ENCODE data around the gene STX1A. TPM values are rescaled to one million over a fixed set of nuclear protein-coding genes. Genes with fewer than 3 reads are reported as not detected.

Gene STX1A
- total and polyA plus RNA-seq, 10 donors, result 1.3 to 7.8 (median 4.6) TPM

DNA sequence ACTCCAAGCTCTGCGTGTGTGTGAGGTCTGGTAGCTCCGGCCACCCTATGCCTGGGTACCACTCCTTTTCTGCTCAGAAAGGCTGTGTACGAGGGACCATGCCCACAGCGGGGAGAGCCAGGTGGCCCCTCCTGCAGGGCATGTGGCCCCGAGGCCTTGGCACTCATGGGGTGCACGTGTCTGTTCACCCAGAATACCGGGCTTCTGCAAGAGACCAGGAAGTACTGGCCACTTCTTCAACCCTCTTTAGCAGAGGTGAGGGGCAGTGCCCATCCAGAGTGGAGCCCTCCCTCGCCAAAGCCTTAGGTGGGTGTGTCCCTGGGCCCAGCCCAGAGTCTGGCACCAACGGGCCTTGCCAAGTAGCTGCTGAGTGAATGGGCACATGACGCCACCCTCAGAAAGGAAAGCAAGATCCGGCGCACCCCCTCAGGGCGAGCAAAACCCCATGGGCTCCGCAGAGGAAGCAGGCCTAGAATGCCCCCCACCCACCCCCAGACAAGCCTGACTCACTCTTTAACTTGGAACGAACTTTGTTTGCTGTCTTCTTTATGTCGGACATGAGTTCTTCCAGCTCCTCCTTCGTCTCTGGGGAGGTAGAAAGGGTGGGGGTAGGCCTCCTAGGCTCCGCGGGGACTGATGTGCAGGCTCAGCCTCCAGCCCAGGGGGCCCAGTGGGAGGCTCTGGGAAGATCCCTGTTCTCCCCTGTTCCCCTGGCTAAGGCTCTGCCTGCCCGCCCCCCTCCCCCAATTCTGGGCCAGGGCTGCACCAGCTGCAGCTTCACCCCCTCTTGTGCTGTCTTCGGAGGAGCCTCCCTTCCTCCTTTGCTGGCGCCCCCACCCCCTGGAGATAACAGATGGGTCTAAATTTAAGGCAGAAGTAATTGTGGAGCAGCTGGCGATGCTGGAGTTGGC, 14.6 kb downstream of the STX1A start:
- intact Hi-C loops (cut with DNase I; ENCODE audit: low total_unique reads), result no loop called here

DNA sequence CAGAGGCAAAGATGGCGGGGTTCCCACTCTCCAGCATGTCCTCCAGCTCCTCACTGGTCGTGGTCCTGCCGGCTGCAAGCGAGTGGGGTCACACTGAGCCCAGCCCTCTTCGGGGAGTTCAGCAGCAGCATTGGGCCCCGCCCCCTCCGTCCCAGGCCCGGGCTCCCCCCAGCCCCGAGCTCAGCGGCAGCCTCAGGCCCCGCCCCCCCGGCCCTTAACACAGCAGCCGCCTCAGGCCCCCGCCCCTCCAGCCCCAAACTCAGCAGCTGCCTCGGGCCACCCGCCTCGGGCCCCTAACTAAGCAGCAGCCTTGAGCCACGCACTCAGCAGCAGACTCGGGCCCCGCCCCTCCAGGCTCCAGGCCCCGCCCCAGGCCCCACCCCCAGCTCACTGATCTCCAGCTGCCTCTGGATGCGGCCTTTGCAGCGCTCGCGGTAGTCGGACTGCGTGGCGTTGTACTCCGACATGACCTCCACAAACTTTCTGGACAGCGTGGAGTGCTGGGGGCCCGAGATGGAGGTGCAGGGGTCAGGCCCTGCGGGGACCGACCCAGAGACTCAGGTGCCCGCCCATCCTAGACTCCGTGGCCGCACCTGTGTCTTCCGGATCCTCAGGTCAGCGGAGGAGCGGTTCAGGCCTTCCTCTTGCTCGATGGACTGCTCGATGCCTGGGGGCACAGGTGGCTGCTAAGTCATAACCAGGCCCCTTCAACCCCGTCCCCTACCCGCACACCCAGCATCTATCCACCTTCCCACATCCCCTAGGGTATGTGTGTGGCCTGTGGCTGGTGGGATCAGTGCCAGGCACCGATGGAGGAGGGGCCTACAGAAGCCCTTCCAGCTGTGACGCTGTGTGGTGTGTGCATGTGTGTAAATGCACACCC, 15.5 kb downstream of the STX1A start:
- 27 to 34% (median 28%) methylated on average over 17 to 45 of the region's 45 CpGs for WGBS, 5 donors
- intact Hi-C loops (cut with DNase I; ENCODE audit: low total_unique reads), result no loop called here
- H3K27ac ChIP-seq, result no peak overlapping the region

More for the DNA sequence above, 14.6 kb downstream of the STX1A start:
- peaks cover 0 to 11% (median 0%) of the 10 kb centered on the region in 7 donors for H3K27me3 ChIP-seq (replicated peaks in 1 of 7)
- TF ChIP-seq, protein P1, sequence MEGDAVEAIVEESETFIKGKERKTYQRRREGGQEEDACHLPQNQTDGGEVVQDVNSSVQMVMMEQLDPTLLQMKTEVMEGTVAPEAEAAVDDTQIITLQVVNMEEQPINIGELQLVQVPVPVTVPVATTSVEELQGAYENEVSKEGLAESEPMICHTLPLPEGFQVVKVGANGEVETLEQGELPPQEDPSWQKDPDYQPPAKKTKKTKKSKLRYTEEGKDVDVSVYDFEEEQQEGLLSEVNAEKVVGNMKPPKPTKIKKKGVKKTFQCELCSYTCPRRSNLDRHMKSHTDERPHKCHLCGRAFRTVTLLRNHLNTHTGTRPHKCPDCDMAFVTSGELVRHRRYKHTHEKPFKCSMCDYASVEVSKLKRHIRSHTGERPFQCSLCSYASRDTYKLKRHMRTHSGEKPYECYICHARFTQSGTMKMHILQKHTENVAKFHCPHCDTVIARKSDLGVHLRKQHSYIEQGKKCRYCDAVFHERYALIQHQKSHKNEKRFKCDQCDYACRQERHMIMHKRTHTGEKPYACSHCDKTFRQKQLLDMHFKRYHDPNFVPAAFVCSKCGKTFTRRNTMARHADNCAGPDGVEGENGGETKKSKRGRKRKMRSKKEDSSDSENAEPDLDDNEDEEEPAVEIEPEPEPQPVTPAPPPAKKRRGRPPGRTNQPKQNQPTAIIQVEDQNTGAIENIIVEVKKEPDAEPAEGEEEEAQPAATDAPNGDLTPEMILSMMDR (IDR thresholded peaks at IDR 0.05 in 8 of 11, conservative IDR thresholded peaks at IDR 0.05 in 3 of 11), result no peak
- TF ChIP-seq POLR2A (IDR thresholded peaks at IDR 0.05), result no peak
- TF ChIP-seq POLR2AphosphoS5 (IDR thresholded peaks at IDR 0.05), result no peak
- H3K4me1 ChIP-seq, result peaks cover 0 to 31% (median 17%) of the 10 kb centered on the region in 6 donors
- no peak for DNase-seq
- no peak overlapping the region for H3K4me3 ChIP-seq
- H3K9me3 ChIP-seq, result no peaks in the 10 kb centered on the region
- peaks cover 0 to 51% (median 2%) of the 10 kb centered on the region in 6 donors for H3K36me3 ChIP-seq
- no peak overlapping the region for H3K27ac ChIP-seq
- 80 to 82% (median 82%) methylated on average over 17 to 23 of the region's 23 CpGs for WGBS, 5 donors

DNA sequence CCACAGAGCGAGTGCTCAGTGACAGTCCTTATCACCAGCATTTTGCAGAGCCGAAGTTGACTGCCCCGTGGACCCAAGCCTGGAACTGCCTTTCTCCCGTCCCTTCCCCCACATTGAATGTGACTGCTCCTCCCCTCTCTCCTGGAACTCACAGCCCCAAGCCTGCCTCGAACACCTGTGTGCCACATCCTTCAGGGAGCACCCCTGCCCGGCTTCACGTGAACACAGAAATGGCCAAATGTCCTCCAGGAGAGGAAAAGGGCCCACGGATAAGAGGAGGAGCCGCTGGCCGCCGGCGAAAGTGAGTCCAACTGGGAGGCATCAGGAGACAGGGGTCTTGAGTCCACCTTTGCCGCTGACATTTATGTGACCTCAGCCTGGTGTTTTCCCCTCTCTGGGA, 16.2 kb downstream of the STX1A start:
- H3K9me3 ChIP-seq, result no peaks in the 10 kb centered on the region
- no peak overlapping the region for H3K27ac ChIP-seq
- no peak overlapping the region for H3K4me3 ChIP-seq
- DNase-seq, result no peak
- intact Hi-C loops (cut with DNase I; ENCODE audit: low total_unique reads), result no loop called here
- peaks cover 0 to 63% (median 17%) of the 10 kb centered on the region in 6 donors for H3K36me3 ChIP-seq
- TF ChIP-seq POLR2A (IDR thresholded peaks at IDR 0.05), result no peak
- no peak for TF ChIP-seq POLR2AphosphoS5 (IDR thresholded peaks at IDR 0.05)
- TF ChIP-seq, protein P1 (IDR thresholded peaks at IDR 0.05 in 8 of 11, conservative IDR thresholded peaks at IDR 0.05 in 3 of 11), result no peak
- H3K27me3 ChIP-seq (replicated peaks in 1 of 7), result peaks cover 0 to 11% (median 0%) of the 10 kb centered on the region in 7 donors
- H3K4me1 ChIP-seq, result peaks cover 0 to 31% (median 17%) of the 10 kb centered on the region in 6 donors
- whole genome bisulfite sequencing, 5 donors, result 56 to 77% (median 61%) methylated on average over 9 to 13 of the region's 13 CpGs

More for the DNA sequence above, 15.5 kb downstream of the STX1A start:
- peak; percentile 80 for DNase-seq
- peaks cover 0 to 31% (median 17%) of the 10 kb centered on the region in 6 donors for H3K4me1 ChIP-seq
- H3K9me3 ChIP-seq, result no peaks in the 10 kb centered on the region
- H3K27me3 ChIP-seq (replicated peaks in 1 of 7), result peaks cover 0 to 11% (median 0%) of the 10 kb centered on the region in 7 donors
- TF ChIP-seq, protein P1 (IDR thresholded peaks at IDR 0.05 in 8 of 11, conservative IDR thresholded peaks at IDR 0.05 in 3 of 11), result no peak
- TF ChIP-seq POLR2AphosphoS5 (IDR thresholded peaks at IDR 0.05) (no peak), POLR2A (IDR thresholded peaks at IDR 0.05) (no peak)
- peaks cover 0 to 60% (median 11%) of the 10 kb centered on the region in 6 donors for H3K36me3 ChIP-seq
- peak overlapping the region in 6 of 8 donors; percentile 9 to 59 (median 29) for H3K4me3 ChIP-seq

Measured in spleen (tissue), 11 donors.